Common myeloid progenitor, CD34-positive (primary cell): Measurements from ENCODE around the gene ADA.

Experiments used
- CTCF ChIA-PET: fragments of 350-600 bp; sonication (Branson Sonifier 250); formaldehyde crosslinking; loops from one replicate; lab custom pipeline; 2021; ENCODE audit warnings: antibody characterized with exemption; lab: Charles Lee
- POLR2A ChIA-PET: fragments of 350-600 bp; sonication (Branson Sonifier 250); formaldehyde crosslinking; loops from one replicate; lab custom pipeline; 2021; ENCODE audit warnings: antibody characterized with exemption; lab: Charles Lee
- DNase-seq, 3 donors: peaks; one replicate each; pipeline versions ENCODE4 v3.0.0 to v3.0.0-alpha.2; 2013
- H3K27ac ChIP-seq, 2 experiments: 1 replicate in 1 of 2; 2 replicates in 1 of 2; pipeline ENCODE4 v1.7.0; 2013; ENCODE audit warnings: inconsistent platforms in 2 of 2, low read length in 2 of 2, mild to moderate bottlenecking in 2 of 2, low read depth in 1 of 2, moderate library complexity in 1 of 2; ENCODE audit not compliant: severe bottlenecking in 2 of 2, insufficient read depth in 1 of 2, poor library complexity in 1 of 2
- H3K27me3 ChIP-seq, 5 experiments: replicated peaks in 2 of 5; 1 replicate in 3 of 5; 2 replicates in 2 of 5; pipeline versions ENCODE4 v1.6.1 to v1.7.0; 2013; ENCODE audit warnings: low read length in 4 of 5, mild to moderate bottlenecking in 2 of 5, moderate library complexity in 2 of 5, inconsistent platforms in 1 of 5; ENCODE audit not compliant: insufficient read depth in 5 of 5, control insufficient read depth in 4 of 5
- H3K36me3 ChIP-seq, 4 experiments: 1 replicate in 2 of 4; 2 replicates in 2 of 4; pipeline versions ENCODE4 v1.6.1 to v1.7.0; 2013; ENCODE audit warnings: low read length in 3 of 4, control low read depth in 1 of 4, mild to moderate bottlenecking in 1 of 4; ENCODE audit not compliant: control insufficient read depth in 4 of 4, insufficient read depth in 4 of 4
- H3K4me1 ChIP-seq, 4 experiments: 1 replicate in 3 of 4; 2 replicates in 1 of 4; pipeline versions ENCODE4 v1.6.1 to v1.7.1; 2013; ENCODE audit warnings: low read length in 3 of 4, mild to moderate bottlenecking in 3 of 4, control low read depth in 1 of 4, inconsistent platforms in 1 of 4, moderate library complexity in 1 of 4; ENCODE audit not compliant: control insufficient read depth in 4 of 4, insufficient read depth in 4 of 4; ENCODE audit errors: control extremely low read depth in 1 of 4
- H3K4me3 ChIP-seq, 7 experiments: 1 replicate in 4 of 7; 2 replicates in 3 of 7; pipeline versions ENCODE4 v1.5.1 to v1.7.0; 2013; ENCODE audit warnings: mild to moderate bottlenecking in 7 of 7, low read length in 6 of 7, moderate library complexity in 6 of 7, inconsistent platforms in 2 of 7, low read depth in 2 of 7, control low read depth in 1 of 7; ENCODE audit not compliant: insufficient read depth in 4 of 7, control insufficient read depth in 1 of 7; ENCODE audit errors: extremely low read depth in 1 of 7
- H3K9me3 ChIP-seq, 5 experiments: 1 replicate in 4 of 5; 2 replicates in 1 of 5; pipeline versions ENCODE4 v1.6.1 to v1.7.1; 2013; ENCODE audit warnings: low read length in 4 of 5, mild to moderate bottlenecking in 2 of 5, inconsistent platforms in 1 of 5, low read depth in 1 of 5, moderate library complexity in 1 of 5; ENCODE audit not compliant: control insufficient read depth in 4 of 5, insufficient read depth in 2 of 5; ENCODE audit errors: control extremely low read depth in 1 of 5
- WGBS: methylation state at CpG from one replicate; pipeline ENCODE4 v1.1.5; 2013; ENCODE audit not compliant: insufficient coverage; 5-methylcytosine and 5-hydroxymethylcytosine counted together

ADA gene

DNA sequence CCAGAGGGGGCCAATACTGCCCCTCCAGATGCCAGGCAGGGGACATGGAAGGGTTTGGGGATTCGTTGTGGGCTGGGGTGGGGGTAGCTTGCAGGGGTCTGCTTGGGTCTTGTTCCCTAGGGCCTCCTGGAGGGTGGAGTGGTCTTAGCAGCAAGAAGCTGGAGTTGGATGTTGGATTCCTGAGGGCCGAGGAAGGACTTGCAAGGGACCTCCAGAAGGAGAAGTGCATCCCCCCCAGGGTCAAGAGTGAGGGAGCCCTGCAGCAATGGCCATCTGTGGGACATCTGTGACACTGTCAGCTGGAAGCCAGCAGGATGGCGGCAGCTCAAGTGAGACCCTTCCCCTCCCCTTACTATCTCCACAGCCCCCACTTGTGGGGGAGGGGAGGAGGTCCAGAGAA lies 38.3 kb upstream of the ADA start:
- Histone ChIP-seq H3K36me3 (no peaks in the 10 kb centered on the region), H3K27me3 (no peaks in the 10 kb centered on the region), H3K27ac (no peak overlapping the region), H3K9me3 (peaks cover 0 to 3% (median 0%) of the 10 kb centered on the region in 5 experiments), H3K4me3 (no peak overlapping the region), H3K4me1 (peaks cover 0 to 5% (median 4%) of the 10 kb centered on the region in 4 experiments)
- WGBS = no CpG with 5 or more reads among the region's 3 CpGs
- no peak for DNase-seq
- ChIA-PET CTCF (interaction anchor here (1.2 to 1.7 kb wide), 3 partner anchors 41 to 48 kb away, joined by 4 to 7 read pairs (median 5); no protein-coding TSS in a partner anchor), POLR2A (no interaction called here)

- CTCF ChIA-PET = interaction anchor here (1.1 to 1.5 kb wide), 2 partner anchors 16 to 44 kb away, joined by 5 read pairs; no protein-coding TSS in a partner anchor
- Histone ChIP-seq H3K9me3 (peaks cover 0 to 3% (median 0%) of the 10 kb centered on the region in 5 experiments), H3K36me3 (no peaks in the 10 kb centered on the region), H3K27me3 (no peaks in the 10 kb centered on the region), H3K4me1 (peaks cover 0 to 16% (median 12%) of the 10 kb centered on the region in 4 experiments), H3K4me3 (no peak overlapping the region), H3K27ac (no peak overlapping the region)
- WGBS = 100% methylated on average over 2 of the region's 7 CpGs
- POLR2A ChIA-PET = no interaction called here
- no peak for DNase-seq
Observed at GRCh38 chr20:44688053-44688625, 36.6 kb upstream of the ADA start.

DNA sequence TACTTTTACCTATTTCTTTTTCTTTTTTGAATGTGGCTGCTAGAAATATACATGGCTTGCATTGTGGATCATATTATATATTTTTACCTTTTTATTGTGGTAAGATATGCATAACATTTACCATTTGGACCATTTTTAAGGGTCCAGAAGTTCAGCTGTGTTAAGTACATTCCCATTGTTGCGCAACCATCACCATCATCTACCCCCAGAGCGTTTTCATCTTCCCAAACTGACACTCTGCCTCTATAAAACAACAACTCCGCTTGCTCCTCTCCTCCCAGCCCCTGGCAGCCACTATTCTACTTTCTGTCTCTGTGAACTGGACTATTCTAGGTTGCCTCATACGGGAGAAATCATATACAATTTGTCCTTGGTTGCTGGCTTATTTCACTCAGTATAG lies 35.4 kb upstream of the ADA start:
- DNase-seq = no peak
- Histone ChIP-seq H3K27me3 (no peaks in the 10 kb centered on the region), H3K4me1 (peaks cover 0 to 17% (median 12%) of the 10 kb centered on the region in 4 experiments), H3K27ac (no peak overlapping the region), H3K4me3 (no peak overlapping the region), H3K9me3 (peaks cover 0 to 3% (median 0%) of the 10 kb centered on the region in 5 experiments), H3K36me3 (no peaks in the 10 kb centered on the region)
- ChIA-PET CTCF (interaction anchor here (3.0 to 8.5 kb wide), 4 partner anchors 15 to 180 kb away, joined by 11 to 130 read pairs (median 52); no protein-coding TSS in a partner anchor), POLR2A (no interaction called here)
- 98% methylated on average over 4 of the region's 4 CpGs for WGBS

DNA sequence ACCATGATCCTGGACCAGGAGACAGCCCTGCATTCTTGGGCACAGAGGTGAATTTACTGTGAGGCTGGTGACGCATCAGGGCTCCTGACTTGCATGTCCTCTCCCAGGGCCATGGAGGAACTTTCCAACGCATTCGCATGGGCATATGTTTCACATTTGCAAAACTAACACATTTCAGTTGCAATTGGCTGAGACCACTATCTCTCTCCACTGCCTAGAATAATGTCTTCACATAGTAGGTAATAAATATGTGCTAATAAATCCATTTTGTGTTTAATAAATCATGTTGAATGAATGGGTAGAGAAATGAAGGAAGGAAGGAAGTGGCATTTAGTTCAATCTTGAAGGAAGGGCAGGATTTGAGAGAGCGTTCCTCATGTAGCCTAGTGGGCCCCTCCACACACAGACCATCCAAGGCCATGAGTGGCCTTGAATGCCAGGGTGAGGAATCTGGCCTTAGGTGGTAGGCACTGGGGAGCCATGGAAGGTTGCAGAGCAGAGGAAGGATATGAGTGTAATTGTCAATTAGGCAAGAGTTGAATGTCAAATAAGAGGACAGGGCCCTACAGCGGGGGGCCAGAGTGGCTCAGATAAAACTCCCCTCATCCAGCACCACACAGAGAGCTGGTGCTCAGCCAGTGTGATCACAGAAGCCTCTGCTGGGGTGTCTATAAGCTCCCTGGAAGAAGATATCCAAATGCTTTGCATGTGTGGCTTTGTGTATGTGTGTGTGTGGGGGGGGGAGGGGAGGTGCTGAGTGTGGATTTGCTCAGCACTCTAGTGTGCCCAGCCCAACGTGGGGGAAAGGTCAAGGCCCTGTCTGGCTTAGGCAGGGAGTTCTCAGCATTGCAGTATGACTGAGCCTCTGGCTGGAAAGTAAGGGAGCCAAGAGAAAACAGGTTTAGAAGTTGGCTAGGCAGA lies 32.8 kb upstream of the ADA start:
- DNase-seq = no peak
- WGBS = 75% methylated on average over 2 of the region's 6 CpGs
- Histone ChIP-seq H3K4me1 (peaks cover 0 to 17% (median 12%) of the 10 kb centered on the region in 4 experiments), H3K9me3 (peaks cover 0 to 3% (median 0%) of the 10 kb centered on the region in 5 experiments), H3K27ac (no peak overlapping the region), H3K4me3 (no peak overlapping the region), H3K36me3 (no peaks in the 10 kb centered on the region), H3K27me3 (no peaks in the 10 kb centered on the region)
- ChIA-PET CTCF (interaction anchor here (0.8 to 8.5 kb wide), 32 partner anchors 9 to 469 kb away, joined by 3 to 130 read pairs (median 10); partner anchors contain the start of gene CCN5), POLR2A (interaction anchor here (0.6 to 0.8 kb wide), 2 partner anchors 25 to 186 kb away, joined by 3 read pairs; no protein-coding TSS in a partner anchor)

- POLR2A ChIA-PET = interaction anchor here (0.8 to 1.4 kb wide), 2 partner anchors 26 to 68 kb away, joined by 3 to 4 read pairs; no protein-coding TSS in a partner anchor
- WGBS = 40% methylated on average over 10 of the region's 10 CpGs
- no peak overlapping the region for H3K27ac ChIP-seq
- H3K27me3 ChIP-seq = no peaks in the 10 kb centered on the region
- CTCF ChIA-PET = interaction anchor here (0.7 to 8.5 kb wide), 40 partner anchors 9 to 467 kb away, joined by 3 to 130 read pairs (median 5); partner anchors contain the start of gene CCN5
- H3K9me3 ChIP-seq = peaks cover 0 to 3% (median 0%) of the 10 kb centered on the region in 5 experiments
- H3K4me1 ChIP-seq = peaks cover 0 to 17% (median 12%) of the 10 kb centered on the region in 4 experiments
- peak; percentile 39 to 81 (median 75) for DNase-seq
- H3K4me3 ChIP-seq = no peak overlapping the region
- no peaks in the 10 kb centered on the region for H3K36me3 ChIP-seq
Observed at GRCh38 chr20:44683263-44684046, 32.0 kb upstream of the ADA start.

- no peak overlapping the region for H3K27ac ChIP-seq
- no peaks in the 10 kb centered on the region for H3K36me3 ChIP-seq
- ChIA-PET CTCF (interaction anchor here (0.6 to 8.5 kb wide), 24 partner anchors 8 to 185 kb away, joined by 3 to 130 read pairs (median 12); no protein-coding TSS in a partner anchor), POLR2A (no interaction called here)
- WGBS = 94% methylated on average over 11 of the region's 11 CpGs
- peaks cover 0 to under 1% (median 0%) of the 10 kb centered on the region in 5 experiments for H3K9me3 ChIP-seq
- no peak for DNase-seq
- H3K27me3 ChIP-seq = no peaks in the 10 kb centered on the region
- H3K4me3 ChIP-seq = no peak overlapping the region
- peaks cover 0 to 17% (median 12%) of the 10 kb centered on the region in 4 experiments for H3K4me1 ChIP-seq
Observed at GRCh38 chr20:44681796-44682566, 30.5 kb upstream of the ADA start.
